Occipital lobe (tissue), 3 donors: Measurements from ENCODE around the gene RHBDD1. TPM values are rescaled to one million over a fixed set of nuclear protein-coding genes. Genes with fewer than 3 reads are reported as not detected.

Source experiments
- DNase-seq: peaks from one replicate; lab custom pipeline; 2025; lab: John Stamatoyannopoulos, UW
- small RNA-seq: library from RNA; depleted of rRNA; stranded (forward); fragments of <200 nt; gene quantifications from one replicate; pipeline ENCODE3, GENCODE V24; 2014
- total RNA-seq: library from RNA; depleted of rRNA; stranded (reverse); fragments of >200 nt; gene quantifications from one replicate; pipeline ENCODE4 v1.2.3, GENCODE V29; 2014

RHBDD1 gene
- total RNA-seq, 1 donor from 2014 or later: 89.4 TPM

- peak; percentile 26 for DNase-seq
These were observed 195.5 kb downstream of the RHBDD1 start for GRCh38 chr2:227031379-227031778.

- no peak for DNase-seq
These were observed 197.8 kb downstream of the RHBDD1 start for GRCh38 chr2:227033471-227034148.

GRCh38 chr2:227035711-227036367, 200.0 kb downstream of the RHBDD1 start:
- DNase-seq: no peak

DNA sequence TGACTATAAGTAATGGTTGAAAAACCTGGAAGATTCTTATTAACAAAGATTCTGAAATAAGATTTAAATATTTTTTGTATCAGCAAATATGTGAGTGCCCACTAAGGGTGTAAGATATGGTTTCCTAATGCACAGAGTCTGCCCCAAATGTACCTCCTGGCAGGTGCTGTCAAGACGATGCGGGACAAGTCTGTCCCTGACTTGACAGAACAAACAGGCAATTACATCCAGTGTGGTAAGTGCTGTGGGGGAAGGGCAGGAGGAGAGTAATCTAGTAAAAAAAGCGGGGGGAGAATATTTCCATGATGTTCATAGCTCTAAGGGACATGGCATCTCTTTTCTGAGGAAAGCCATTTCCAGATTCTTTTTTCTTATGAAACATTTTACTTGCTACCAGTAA, 200.7 kb downstream of the RHBDD1 start:
- no peak for DNase-seq

DNA sequence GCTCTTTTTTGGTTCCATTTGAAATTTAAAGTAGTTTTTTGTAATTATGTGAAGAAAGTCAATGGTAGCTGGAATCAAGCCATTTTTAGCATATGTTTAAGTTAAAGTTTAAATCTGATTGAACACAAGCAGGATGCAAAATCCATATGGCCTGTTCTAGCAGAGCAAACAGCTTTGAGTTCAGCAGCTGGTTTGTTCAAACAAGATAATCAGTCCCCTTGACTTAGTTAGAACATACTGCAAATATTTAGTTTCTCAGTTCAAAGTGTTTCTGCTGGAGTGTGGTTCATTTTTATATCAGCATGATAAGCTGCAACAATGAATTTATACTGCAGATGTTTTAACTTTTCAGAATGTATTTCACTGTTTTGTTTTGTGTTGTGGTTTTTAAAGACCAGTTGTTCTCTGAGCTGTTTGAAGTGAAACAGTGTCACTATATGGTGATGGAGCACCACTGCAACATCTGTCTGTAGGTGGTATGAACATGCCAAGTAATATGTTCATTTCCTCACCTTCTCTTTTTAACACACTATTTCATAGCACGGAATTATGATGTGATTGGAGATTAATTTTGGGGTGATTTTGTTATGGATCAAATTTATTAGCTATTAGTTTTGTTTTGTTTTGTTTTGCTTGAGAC, 202.8 kb downstream of the RHBDD1 start:
- DNase-seq: no peak

DNA sequence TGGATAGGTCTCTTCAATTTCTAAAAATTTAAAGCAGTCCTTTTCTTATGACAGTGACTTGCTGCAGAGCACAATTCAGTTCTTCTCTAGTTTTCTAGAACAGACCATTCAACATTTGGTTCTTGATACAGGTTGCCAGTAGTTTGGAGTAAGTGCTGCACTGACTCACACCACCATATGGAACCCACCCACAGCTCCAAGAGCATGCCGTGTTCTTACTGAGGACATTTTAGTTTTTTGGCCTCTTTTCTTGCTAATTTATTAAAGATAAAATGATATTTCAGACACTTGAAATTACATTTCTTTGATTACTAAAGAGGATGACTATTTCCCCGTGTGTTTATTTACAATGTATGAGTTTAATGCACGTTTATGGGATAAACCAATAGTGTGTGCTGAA, 208.1 kb downstream of the RHBDD1 start:
- peak; percentile 1 for DNase-seq

Small RNAs within 50 kb of the gene (small RNA-seq; reads per million reads assigned to genes)
- not detected for gene RF00554

Other genes with a start within 250 kb of the RHBDD1 start
- gene IRS1, start 36.2 kb upstream of the RHBDD1 start, total RNA-seq: 13.9 TPM